Kidney (tissue), 14 donors: ENCODE results near the gene TMEM184A. TPM values are rescaled to one million over a fixed set of nuclear protein-coding genes. Genes with fewer than 3 reads are reported as not detected.

Experiments
- DNase-seq, 5 donors: peaks; one replicate each; pipeline ENCODE4 v3.0.0-alpha.2; 2013 to 2020
- FAIRE-seq: peaks from 2 replicates; lab custom pipeline; 2012; peaks lifted over from hg19 to GRCh38; lab: Jason Lieb, UNC
- H3K27ac ChIP-seq, 2 donors: one replicate each; pipeline ENCODE4 v1.7.0; 2013; ENCODE audit warnings: low read depth in 2 of 2, low read length in 2 of 2, inconsistent platforms in 1 of 2
- H3K27me3 ChIP-seq: one replicate; pipeline ENCODE4 v1.7.1; 2013; ENCODE audit warnings: low read length, inconsistent platforms; ENCODE audit not compliant: control insufficient read depth, insufficient read depth
- H3K36me3 ChIP-seq, 3 donors: one replicate each; pipeline versions ENCODE4 v1.7.0 to v1.7.1; 2013; ENCODE audit warnings: low read length in 3 of 3, control low read depth in 1 of 3, inconsistent platforms in 1 of 3; ENCODE audit not compliant: insufficient read depth in 3 of 3, control insufficient read depth in 2 of 3
- H3K4me1 ChIP-seq, 3 donors: one replicate each; pipeline versions ENCODE4 v1.7.0 to v1.7.1; 2013; ENCODE audit warnings: low read length in 3 of 3, inconsistent platforms in 1 of 3, low read depth in 1 of 3; ENCODE audit not compliant: control insufficient read depth in 2 of 3, insufficient read depth in 2 of 3
- H3K4me3 ChIP-seq, 3 donors: one replicate each; pipeline versions ENCODE4 v1.7.0 to v1.8.1; 2013; ENCODE audit warnings: low read length in 3 of 3, control low read depth in 1 of 3, inconsistent platforms in 1 of 3
- H3K9ac ChIP-seq, 3 donors: one replicate each; pipeline versions ENCODE4 v1.7.0 to v1.7.1; 2013; ENCODE audit warnings: low read length in 3 of 3, control low read depth in 1 of 3, inconsistent platforms in 1 of 3
- H3K9me3 ChIP-seq, 3 donors: one replicate each; pipeline versions ENCODE4 v1.7.0 to v1.7.1; 2013; ENCODE audit warnings: low read length in 3 of 3, control low read depth in 1 of 3, inconsistent platforms in 1 of 3; ENCODE audit not compliant: control insufficient read depth in 2 of 3, insufficient read depth in 1 of 3
- CTCF ChIP-seq: IDR thresholded peaks from 3 replicates; pipeline ENCODE4 v1.5.1; 2012; ENCODE audit warnings: mild to moderate bottlenecking, moderate library complexity, borderline replicate concordance; ENCODE audit not compliant: insufficient read depth; ENCODE audit errors: extremely low read depth
- intact Hi-C: fragments of 100-400 bp; cut with DNase I; formaldehyde crosslinking; loops from one replicate; pipeline ENCODE4 v1.11.1; 2022
- polyA plus RNA-seq: library from polyadenylated mRNA; stranded (reverse); fragments of 350-450 nt; fragmentation: Illumina TruSeq; extraction: RNeasy Lipid Tissue Mini Kit (QIAGEN cat#74804); gene quantifications from one replicate; pipeline ENCODE4 v1.2.3, GENCODE V29; 2014; ENCODE audit warnings: low read depth, low replicate concordance; ENCODE audit not compliant: insufficient read depth
- total RNA-seq: library from RNA; stranded (reverse); fragmentation: NEBNext Ultra II Directional; extraction: Animal tissue kit (Norgen Biotek cat#: 25700); gene quantifications from one replicate; pipeline ENCODE4 v1.2.1, GENCODE V29; 2021
- donor health status: control.
- donor health status: control.
- donor health status: control.
- donor health status: control.
- donor health status: control.
- donor health status: DM: yes; HTN: yes; CAD: no.
- donor health status: Normal renal cell carcinoma (clear cell type).

Gene TMEM184A
- total and polyA plus RNA-seq, 2 donors from 2014 or later = 6.8 to 11.0 TPM

- FAIRE-seq = no peak
- TF ChIP-seq CTCF = no peak
- H3K9me3 ChIP-seq = no peaks in the 10 kb centered on the region
- no peak overlapping the region for H3K9ac ChIP-seq
- peak in 2 of 5 donors; percentile 53 to 72 for DNase-seq
- intact Hi-C loops = no loop called here
- H3K4me1 ChIP-seq = peaks cover 0 to 17% (median 11%) of the 10 kb centered on the region in 3 donors
- H3K27me3 ChIP-seq = no peaks in the 10 kb centered on the region
- peak overlapping the region in 1 of 3 donors; percentile 46 for H3K4me3 ChIP-seq
- no peak overlapping the region for H3K27ac ChIP-seq
- H3K36me3 ChIP-seq = peaks cover 0 to 3% (median 0%) of the 10 kb centered on the region in 3 donors
These were observed 2.3 kb downstream of the TMEM184A start for GRCh38 chr7:1553512-1554210.

GRCh38 chr7:1552200-1552599, 3.8 kb downstream of the TMEM184A start:
- DNase-seq (no peak), FAIRE-seq (no peak)
- H3K4me3 ChIP-seq = no peak overlapping the region
- H3K27ac ChIP-seq = no peak overlapping the region
- TF ChIP-seq CTCF = no peak
- H3K9ac ChIP-seq = no peak overlapping the region
- H3K36me3 ChIP-seq = peaks cover 0 to 3% (median 0%) of the 10 kb centered on the region in 3 donors
- H3K27me3 ChIP-seq = no peaks in the 10 kb centered on the region
- peaks cover 0 to 17% (median 11%) of the 10 kb centered on the region in 3 donors for H3K4me1 ChIP-seq
- no peaks in the 10 kb centered on the region for H3K9me3 ChIP-seq
- intact Hi-C loops = no loop called here

GRCh38 chr7:1550846-1551155, 5.2 kb downstream of the TMEM184A start:
- H3K27me3 ChIP-seq = no peaks in the 10 kb centered on the region
- intact Hi-C loops = no loop called here
- H3K4me1 ChIP-seq = peaks cover 0 to 9% (median 3%) of the 10 kb centered on the region in 3 donors
- H3K36me3 ChIP-seq = peaks cover 0 to 3% (median 0%) of the 10 kb centered on the region in 3 donors
- no peak overlapping the region for H3K4me3 ChIP-seq
- peak in 2 of 5 donors; percentile 39 to 67 for DNase-seq
- no peaks in the 10 kb centered on the region for H3K9me3 ChIP-seq
- TF ChIP-seq CTCF = no peak
- no peak for FAIRE-seq
- H3K27ac ChIP-seq = no peak overlapping the region
- no peak overlapping the region for H3K9ac ChIP-seq
